ENCODE measurements around the gene ETS1.
"Not testable (repeated sequence)": the region's sequence is repeated elsewhere in the genome, so short reads cannot be mapped to it uniquely, and the experiment has no call there.

ETS1 gene

DNA sequence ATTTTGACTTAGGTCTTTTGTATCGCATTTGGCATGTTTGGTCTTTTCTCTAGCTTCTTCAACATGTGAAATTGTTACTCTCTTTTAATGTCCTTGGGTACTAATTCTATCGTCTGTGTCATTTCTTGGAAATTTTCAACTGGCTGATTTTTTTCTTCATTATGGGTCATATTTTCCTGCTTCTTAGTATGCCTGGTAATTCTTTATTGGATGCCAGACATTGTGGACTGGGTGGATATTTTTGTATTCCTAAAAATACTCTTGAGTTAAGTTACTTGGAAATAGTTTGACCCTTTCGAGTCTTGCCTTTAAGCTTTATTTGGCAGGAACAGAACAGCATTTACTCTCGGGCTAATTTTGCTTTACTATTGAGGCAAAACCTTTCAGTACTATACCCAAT, 140.1 kb downstream of the ETS1 start:
- Histone ChIP-seq H3K4me2 (no peak overlapping the region), H3K79me2 (ENCODE audit: insufficient read depth, low read depth) (no peaks in the 10 kb centered on the region), H4K20me1 (ENCODE audit: insufficient read depth) (no peaks in the 10 kb centered on the region), H2AFZ (ENCODE audit: low read depth) (no peak overlapping the region), H3K27ac (no peak overlapping the region), H3K4me3 (IDR thresholded peaks at IDR 0.05; ENCODE audit: insufficient read depth, low read depth, low read length) (no peak overlapping the region), H3K36me3 (ENCODE audit: insufficient read depth) (no peaks in the 10 kb centered on the region), H3K27me3 (ENCODE audit: insufficient read depth, low read depth) (no peaks in the 10 kb centered on the region), H3K4me1 (ENCODE audit: low read depth, poor library complexity, severe bottlenecking) (peaks cover 31% of the 10 kb centered on the region), H3K9ac (no peak overlapping the region)
- TF ChIP-seq CTCF (conservative IDR thresholded peaks at IDR 0.05; ENCODE audit: low read depth, low read length): no peak

- H3K36me3 ChIP-seq (ENCODE audit: insufficient read depth); H3K4me3 ChIP-seq (IDR thresholded peaks at IDR 0.05; ENCODE audit: insufficient read depth, low read depth, low read length); H3K9ac ChIP-seq; H3K79me2 ChIP-seq (ENCODE audit: insufficient read depth, low read depth); H3K27me3 ChIP-seq (ENCODE audit: insufficient read depth, low read depth); H4K20me1 ChIP-seq (ENCODE audit: insufficient read depth); H3K27ac ChIP-seq; H3K4me2 ChIP-seq; H2AFZ ChIP-seq (ENCODE audit: low read depth): not testable (repeated sequence)
- peaks cover 24% of the 10 kb centered on the region for H3K4me1 ChIP-seq (ENCODE audit: low read depth, poor library complexity, severe bottlenecking)
Observed at GRCh38 chr11:128445921-128446320, 141.4 kb downstream of the ETS1 start.

GRCh38 chr11:128437136-128437535, 150.2 kb downstream of the ETS1 start:
- H2AFZ ChIP-seq (ENCODE audit: low read depth): no peak overlapping the region
- no peaks in the 10 kb centered on the region for H3K27me3 ChIP-seq (ENCODE audit: insufficient read depth, low read depth)
- H4K20me1 ChIP-seq (ENCODE audit: insufficient read depth): no peaks in the 10 kb centered on the region
- H3K79me2 ChIP-seq (ENCODE audit: insufficient read depth, low read depth): no peaks in the 10 kb centered on the region
- no peaks in the 10 kb centered on the region for H3K36me3 ChIP-seq (ENCODE audit: insufficient read depth)
- H3K4me1 ChIP-seq (ENCODE audit: low read depth, poor library complexity, severe bottlenecking): no peaks in the 10 kb centered on the region
- no peak for TF ChIP-seq CTCF (conservative IDR thresholded peaks at IDR 0.05; ENCODE audit: low read depth, low read length)
- H3K9ac ChIP-seq: no peak overlapping the region
- no peak overlapping the region for H3K4me3 ChIP-seq (IDR thresholded peaks at IDR 0.05; ENCODE audit: insufficient read depth, low read depth, low read length)
- H3K4me2 ChIP-seq: no peak overlapping the region
- no peak overlapping the region for H3K27ac ChIP-seq

GRCh38 chr11:128434818-128435217, 152.5 kb downstream of the ETS1 start:
- no peak overlapping the region for H3K4me2 ChIP-seq
- no peak overlapping the region for H3K4me3 ChIP-seq (IDR thresholded peaks at IDR 0.05; ENCODE audit: insufficient read depth, low read depth, low read length)
- TF ChIP-seq CTCF (conservative IDR thresholded peaks at IDR 0.05; ENCODE audit: low read depth, low read length): no peak
- H3K4me1 ChIP-seq (ENCODE audit: low read depth, poor library complexity, severe bottlenecking): no peaks in the 10 kb centered on the region
- no peak overlapping the region for H2AFZ ChIP-seq (ENCODE audit: low read depth)
- no peaks in the 10 kb centered on the region for H3K27me3 ChIP-seq (ENCODE audit: insufficient read depth, low read depth)
- H4K20me1 ChIP-seq (ENCODE audit: insufficient read depth): no peaks in the 10 kb centered on the region
- no peaks in the 10 kb centered on the region for H3K36me3 ChIP-seq (ENCODE audit: insufficient read depth)
- no peak overlapping the region for H3K27ac ChIP-seq
- H3K9ac ChIP-seq: no peak overlapping the region
- no peaks in the 10 kb centered on the region for H3K79me2 ChIP-seq (ENCODE audit: insufficient read depth, low read depth)

DNA sequence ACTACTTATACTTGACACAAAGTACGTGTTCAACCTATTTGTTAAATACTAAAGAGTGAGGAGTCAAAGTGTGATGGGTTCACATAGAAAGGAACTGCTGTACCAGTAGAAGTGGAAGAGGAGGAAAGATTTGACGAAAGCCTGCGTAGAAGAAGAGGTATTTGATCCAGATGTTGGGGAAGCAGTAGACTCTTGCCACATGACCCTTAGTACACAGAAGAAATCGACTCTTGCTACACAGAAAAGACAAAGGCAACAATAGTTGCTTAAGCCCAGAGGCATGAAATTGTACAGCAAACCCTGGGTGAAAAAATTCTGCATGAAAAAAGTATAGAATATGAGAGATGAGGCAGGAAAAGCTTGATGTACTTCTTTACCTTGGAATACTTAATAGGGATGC, 152.9 kb downstream of the ETS1 start:
- Histone ChIP-seq H3K36me3 (ENCODE audit: insufficient read depth) (no peaks in the 10 kb centered on the region), H3K4me1 (ENCODE audit: low read depth, poor library complexity, severe bottlenecking) (no peaks in the 10 kb centered on the region), H3K9ac (no peak overlapping the region), H3K27me3 (ENCODE audit: insufficient read depth, low read depth) (no peaks in the 10 kb centered on the region), H3K27ac (no peak overlapping the region), H3K4me3 (IDR thresholded peaks at IDR 0.05; ENCODE audit: insufficient read depth, low read depth, low read length) (no peak overlapping the region), H2AFZ (ENCODE audit: low read depth) (no peak overlapping the region), H3K4me2 (no peak overlapping the region), H4K20me1 (ENCODE audit: insufficient read depth) (no peaks in the 10 kb centered on the region), H3K79me2 (ENCODE audit: insufficient read depth, low read depth) (no peaks in the 10 kb centered on the region)
- TF ChIP-seq CTCF (conservative IDR thresholded peaks at IDR 0.05; ENCODE audit: low read depth, low read length): no peak
